ENCODE data around the gene MICAL2.

DNA sequence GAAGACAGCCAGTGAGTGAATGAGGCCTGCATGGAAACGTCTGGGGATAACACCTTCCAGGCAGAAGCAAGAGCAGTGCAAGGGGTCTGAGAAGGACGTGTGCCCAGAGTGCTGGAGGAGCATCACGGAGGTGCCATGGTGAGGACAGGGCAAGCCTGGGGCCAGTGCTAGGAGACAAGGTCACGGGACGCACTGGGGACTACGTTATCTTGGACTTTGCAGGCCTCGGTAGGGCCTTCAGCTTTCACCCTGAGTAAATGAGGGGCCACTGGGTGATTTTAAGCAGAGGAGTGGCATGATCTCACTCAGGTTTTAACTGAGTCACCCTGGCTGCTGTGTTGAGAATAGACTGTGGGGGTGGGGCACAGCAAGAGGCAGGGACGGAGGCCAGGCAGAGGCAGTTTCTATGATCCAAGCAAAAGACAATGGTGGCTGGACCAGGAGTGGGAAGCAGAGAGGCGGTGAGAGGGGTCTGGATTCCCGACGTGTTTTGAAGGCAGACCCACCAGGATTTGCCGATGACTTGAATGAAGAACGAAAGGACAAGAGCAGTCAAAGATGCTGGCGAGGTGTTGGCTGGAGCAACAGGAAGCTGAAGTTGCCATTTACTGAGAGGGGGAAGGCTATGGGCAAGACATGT is 164.3 kb downstream of the MICAL2 start:
- TF ChIP-seq, protein P1, sequence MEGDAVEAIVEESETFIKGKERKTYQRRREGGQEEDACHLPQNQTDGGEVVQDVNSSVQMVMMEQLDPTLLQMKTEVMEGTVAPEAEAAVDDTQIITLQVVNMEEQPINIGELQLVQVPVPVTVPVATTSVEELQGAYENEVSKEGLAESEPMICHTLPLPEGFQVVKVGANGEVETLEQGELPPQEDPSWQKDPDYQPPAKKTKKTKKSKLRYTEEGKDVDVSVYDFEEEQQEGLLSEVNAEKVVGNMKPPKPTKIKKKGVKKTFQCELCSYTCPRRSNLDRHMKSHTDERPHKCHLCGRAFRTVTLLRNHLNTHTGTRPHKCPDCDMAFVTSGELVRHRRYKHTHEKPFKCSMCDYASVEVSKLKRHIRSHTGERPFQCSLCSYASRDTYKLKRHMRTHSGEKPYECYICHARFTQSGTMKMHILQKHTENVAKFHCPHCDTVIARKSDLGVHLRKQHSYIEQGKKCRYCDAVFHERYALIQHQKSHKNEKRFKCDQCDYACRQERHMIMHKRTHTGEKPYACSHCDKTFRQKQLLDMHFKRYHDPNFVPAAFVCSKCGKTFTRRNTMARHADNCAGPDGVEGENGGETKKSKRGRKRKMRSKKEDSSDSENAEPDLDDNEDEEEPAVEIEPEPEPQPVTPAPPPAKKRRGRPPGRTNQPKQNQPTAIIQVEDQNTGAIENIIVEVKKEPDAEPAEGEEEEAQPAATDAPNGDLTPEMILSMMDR (IDR thresholded peaks at IDR 0.05; ENCODE audit: control extremely low read depth in 1 of 3, insufficient read depth in 1 of 3, low read depth in 1 of 3, low read length in 3 of 3), result no peak
- TF ChIP-seq, protein P2, sequence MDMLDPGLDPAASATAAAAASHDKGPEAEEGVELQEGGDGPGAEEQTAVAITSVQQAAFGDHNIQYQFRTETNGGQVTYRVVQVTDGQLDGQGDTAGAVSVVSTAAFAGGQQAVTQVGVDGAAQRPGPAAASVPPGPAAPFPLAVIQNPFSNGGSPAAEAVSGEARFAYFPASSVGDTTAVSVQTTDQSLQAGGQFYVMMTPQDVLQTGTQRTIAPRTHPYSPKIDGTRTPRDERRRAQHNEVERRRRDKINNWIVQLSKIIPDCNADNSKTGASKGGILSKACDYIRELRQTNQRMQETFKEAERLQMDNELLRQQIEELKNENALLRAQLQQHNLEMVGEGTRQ (IDR thresholded peaks at IDR 0.05; ENCODE audit: low read length), result no peak
- no peak for TF ChIP-seq CHD2 (IDR thresholded peaks at IDR 0.05; ENCODE audit: low read length)
- no peak for TF ChIP-seq YY1 (IDR thresholded peaks at IDR 0.05; ENCODE audit: low read depth, low read length)
- TF ChIP-seq EP300 (IDR thresholded peaks at IDR 0.05; ENCODE audit: borderline replicate concordance in 1 of 2, low read depth in 2 of 2, low read length in 2 of 2), result no peak
- TF ChIP-seq, protein P3, sequence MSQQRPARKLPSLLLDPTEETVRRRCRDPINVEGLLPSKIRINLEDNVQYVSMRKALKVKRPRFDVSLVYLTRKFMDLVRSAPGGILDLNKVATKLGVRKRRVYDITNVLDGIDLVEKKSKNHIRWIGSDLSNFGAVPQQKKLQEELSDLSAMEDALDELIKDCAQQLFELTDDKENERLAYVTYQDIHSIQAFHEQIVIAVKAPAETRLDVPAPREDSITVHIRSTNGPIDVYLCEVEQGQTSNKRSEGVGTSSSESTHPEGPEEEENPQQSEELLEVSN (IDR thresholded peaks at IDR 0.05), result no peak
- no peak for TF ChIP-seq POLR2A (IDR thresholded peaks at IDR 0.05; ENCODE audit: control extremely low read depth in 1 of 2, low read depth in 2 of 2, low read length in 2 of 2)

Data from H1 (cell line).